Non-pigmented ciliary epithelial cell (primary cell): ENCODE data around the gene HSFY1.
"Not testable (repeated sequence)": the region's sequence is repeated elsewhere in the genome, so short reads cannot be mapped to it uniquely, and the experiment has no call there.

Experiments used
- DNase-seq: peaks from one replicate; pipeline ENCODE4 v3.0.0-alpha.2; 2010; ENCODE audit warnings: low read depth

The HSFY1 gene

DNA sequence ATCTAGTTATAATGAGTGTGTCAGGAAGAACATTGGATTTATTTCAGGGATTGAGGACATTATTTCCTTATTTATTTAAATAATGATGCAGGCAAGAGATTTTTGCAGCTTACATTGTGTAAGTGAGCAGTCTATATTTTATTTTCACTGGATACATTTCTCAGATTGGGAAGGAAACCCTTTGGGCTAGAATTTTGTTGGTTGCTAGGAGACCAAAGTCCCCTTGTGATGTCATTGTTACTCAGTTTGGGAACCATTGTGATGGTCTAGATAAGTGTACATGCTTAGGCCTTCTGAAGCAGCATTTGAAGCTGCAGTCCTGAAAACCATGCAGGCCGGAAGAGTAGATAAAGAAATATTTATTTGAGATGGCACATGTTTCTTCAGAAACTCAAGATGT lies at the start of gene HSFY1:
HSFY1 (plus strand) TSS at position 301 of the 400 bp plus-strand sequence; CDS start at position 369, 68 bp downstream.
- DNase-seq, result not testable (repeated sequence)

DNA sequence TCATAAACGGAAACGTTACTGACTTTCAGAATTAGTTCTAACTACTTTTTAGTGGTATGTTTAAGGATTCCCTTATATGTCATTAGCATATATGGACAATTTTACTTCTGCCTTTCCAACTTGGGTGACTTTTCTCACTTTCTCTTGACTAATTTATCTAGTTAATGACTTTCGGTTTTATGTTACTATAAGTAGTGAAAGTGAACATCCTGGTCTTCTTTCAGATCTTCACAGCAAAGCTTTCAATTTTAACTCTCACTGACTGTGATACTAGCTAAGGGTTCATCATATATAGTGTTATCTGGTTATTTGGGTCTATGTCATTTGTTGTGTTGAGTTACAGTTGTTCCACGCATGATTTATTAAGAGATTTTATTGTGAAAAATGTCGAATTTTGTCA lies 42.3 kb upstream of the HSFY1 start:
- DNase-seq, result not testable (repeated sequence)

DNA sequence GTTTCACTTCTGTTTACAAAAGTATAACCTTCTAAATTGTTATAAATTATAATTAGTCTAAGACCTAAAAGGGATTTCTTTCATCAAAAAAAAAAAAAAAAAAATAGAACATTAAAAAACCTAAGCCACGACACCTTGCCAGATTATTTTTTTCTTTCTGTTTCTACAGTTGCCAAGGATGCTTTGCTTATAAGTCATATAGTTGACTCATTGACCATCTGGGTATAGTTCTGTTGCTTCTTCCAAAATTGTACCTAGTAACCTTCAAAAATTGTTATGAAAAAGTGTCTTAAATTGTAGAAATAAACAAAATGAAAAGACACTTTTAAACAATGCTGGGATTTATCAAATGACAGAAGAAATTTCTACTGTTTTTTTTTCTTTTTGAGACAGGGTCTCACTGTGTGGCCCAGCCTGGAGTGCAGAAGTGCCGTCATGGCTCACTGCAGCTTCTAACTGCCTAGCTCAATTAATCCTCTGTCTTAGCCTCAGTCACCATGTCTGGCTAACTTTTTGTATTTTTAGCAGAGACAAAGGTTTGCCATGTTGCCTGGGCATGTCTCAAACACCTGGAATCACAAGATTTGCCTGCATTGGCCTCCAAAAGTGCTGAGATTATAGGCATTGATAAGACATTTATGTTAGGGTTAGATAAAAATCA lies 15.4 kb upstream of the HSFY1 start:
- not testable (repeated sequence) for DNase-seq

- not testable (repeated sequence) for DNase-seq
Observed at GRCh38 chrY:18538952-18539351, 7.6 kb upstream of the HSFY1 start.

- DNase-seq, result not testable (repeated sequence)
Observed at GRCh38 chrY:18553132-18553531, 6.6 kb downstream of the HSFY1 start.

GRCh38 chrY:18565915-18566314 lies 19.4 kb downstream of the HSFY1 start:
- not testable (repeated sequence) for DNase-seq
